Kidney epithelial cell (primary cell): ENCODE measurements around the gene ITGAE. TPM values are rescaled to one million over a fixed set of nuclear protein-coding genes. Genes with fewer than 3 reads are reported as not detected.

Experiments
- DNase-seq: peaks from one replicate; pipeline ENCODE4 v3.0.0-alpha.2; 2010; ENCODE audit warnings: low read depth
- H3K27me3 ChIP-seq: 2 replicates; pipeline ENCODE4 v1.6.0; 2011; ENCODE audit warnings: low read length; ENCODE audit not compliant: control insufficient read depth, insufficient read depth
- H3K36me3 ChIP-seq: 2 replicates; pipeline ENCODE4 v1.5.1; 2011; ENCODE audit warnings: low read length; ENCODE audit not compliant: control insufficient read depth, insufficient read depth
- H3K4me3 ChIP-seq: 2 replicates; pipeline ENCODE4 v1.5.1; 2011; ENCODE audit warnings: low read depth, mild to moderate bottlenecking, control low read depth, low read length
- CTCF ChIP-seq: IDR thresholded peaks from 2 replicates; pipeline ENCODE4 v1.5.1; 2011; ENCODE audit warnings: mild to moderate bottlenecking, moderate library complexity, low read length, control low read depth, inconsistent platforms; ENCODE audit not compliant: insufficient read depth, poor library complexity, severe bottlenecking
- total RNA-seq: library from RNA; depleted of rRNA; stranded (reverse); fragments of >200 nt; gene quantifications from 2 replicates; pipeline ENCODE4 v1.2.3, GENCODE V29; 2015

The ITGAE gene
- total RNA-seq, 1 donor from 2014 or later: 29.7 TPM

- no peak for TF ChIP-seq CTCF
- DNase-seq: no peak
- no peak overlapping the region for H3K4me3 ChIP-seq
- no peaks in the 10 kb centered on the region for H3K36me3 ChIP-seq
- no peaks in the 10 kb centered on the region for H3K27me3 ChIP-seq
These were observed 4.6 kb upstream of the ITGAE start for GRCh38 chr17:3805581-3805980.

GRCh38 chr17:3804503-3804931 is 3.5 kb upstream of the ITGAE start:
- H3K36me3 ChIP-seq: no peaks in the 10 kb centered on the region
- no peak overlapping the region for H3K4me3 ChIP-seq
- H3K27me3 ChIP-seq: no peaks in the 10 kb centered on the region
- peak; percentile 89 for DNase-seq
- no peak for TF ChIP-seq CTCF

- DNase-seq: no peak
- Histone ChIP-seq H3K27me3 (no peaks in the 10 kb centered on the region), H3K36me3 (no peaks in the 10 kb centered on the region), H3K4me3 (no peak overlapping the region)
- no peak for TF ChIP-seq CTCF
These were observed 2.3 kb upstream of the ITGAE start for GRCh38 chr17:3803308-3803640.

- TF ChIP-seq CTCF: no peak
- peak; percentile 76 for DNase-seq
- Histone ChIP-seq H3K36me3 (no peaks in the 10 kb centered on the region), H3K27me3 (no peaks in the 10 kb centered on the region), H3K4me3 (no peak overlapping the region)
These were observed 1.7 kb upstream of the ITGAE start for GRCh38 chr17:3802461-3803307.

- no peak for TF ChIP-seq CTCF
- DNase-seq: no peak
- Histone ChIP-seq H3K4me3 (no peak overlapping the region), H3K36me3 (no peaks in the 10 kb centered on the region), H3K27me3 (no peaks in the 10 kb centered on the region)
These were observed 804 bp upstream of the ITGAE start for GRCh38 chr17:3801792-3802191.

GRCh38 chr17:3801347-3801746 is 359 bp upstream of the ITGAE start:
- Histone ChIP-seq H3K36me3 (no peaks in the 10 kb centered on the region), H3K4me3 (no peak overlapping the region), H3K27me3 (no peaks in the 10 kb centered on the region)
- TF ChIP-seq CTCF: no peak
- DNase-seq: no peak
